ENCODE measurements around the gene MTMR12.

- TF ChIP-seq CTCF (conservative IDR thresholded peaks at IDR 0.05; ENCODE audit: low read depth in 2 of 2), result no peak
- no peak for TF ChIP-seq POLR2AphosphoS5 (IDR thresholded peaks at IDR 0.05; ENCODE audit: low read depth)
- no peak for TF ChIP-seq REST (IDR thresholded peaks at IDR 0.05; ENCODE audit: unreplicated experiment)
- no peak for TF ChIP-seq EZH2 (IDR thresholded peaks at IDR 0.05; ENCODE audit: low read depth, unreplicated experiment)
- TF ChIP-seq JUNB (IDR thresholded peaks at IDR 0.05; ENCODE audit: unreplicated experiment), result no peak
- TF ChIP-seq CREB1 (CRISPR knock-in tag; IDR thresholded peaks at IDR 0.05; ENCODE audit: low read depth), result no peak
These were observed 5.0 kb downstream of the MTMR12 start for GRCh38 chr5:32307769-32308194.

Measured in GM23338 (cell line).